Caco-2 (cell line): Measurements from ENCODE around the gene AKT3. TPM values are rescaled to one million over a fixed set of nuclear protein-coding genes. Genes with fewer than 3 reads are reported as not detected.

Experiments
- BruUV-seq: library from RNA; stranded (reverse); fragments of 400-500 nt; replicated peaks from 2 replicates; lab custom pipeline; 2021; lab: Mats Ljungman, UMichigan
- CTCF ChIA-PET: fragments of 300-600 bp; sonication (Branson Sonifier 250); formaldehyde crosslinking; loops from one replicate; lab custom pipeline; 2022; ENCODE audit warnings: antibody characterized with exemption; lab: Charles Lee
- POLR2A ChIA-PET: fragments of 300-600 bp; sonication (Branson Sonifier 250); formaldehyde crosslinking; loops from one replicate; lab custom pipeline; 2022; ENCODE audit warnings: antibody characterized with exemption; lab: Charles Lee
- DNase-seq, 2 experiments: peaks; one replicate each; pipeline versions ENCODE4 v3.0.0 to v3.0.0-alpha.2; 2020 to 2022
- H3K27me3 ChIP-seq: replicated peaks from 2 replicates; pipeline ENCODE4 v1.6.0; 2011; ENCODE audit warnings: low read length; ENCODE audit not compliant: control insufficient read depth, insufficient read depth
- H3K36me3 ChIP-seq: 2 replicates; pipeline ENCODE4 v1.5.1; 2011; ENCODE audit warnings: low read length; ENCODE audit not compliant: control insufficient read depth, insufficient read depth
- H3K4me1 ChIP-seq: fragments of 250-450 bp; sonication (Bioruptor Pico); 2 replicates; pipeline ENCODE4 v1.5.1; 2020; ENCODE audit warnings: mild to moderate bottlenecking
- H3K4me3 ChIP-seq: 2 replicates; pipeline ENCODE4 v1.5.1; 2011; ENCODE audit warnings: low read depth, mild to moderate bottlenecking, control low read depth, low read length
- H3K9me3 ChIP-seq: fragments of 250-450 bp; sonication (Bioruptor Pico); 2 replicates; pipeline ENCODE4 v1.5.1; 2020; ENCODE audit warnings: mild to moderate bottlenecking, moderate library complexity
- H3K27ac Mint-ChIP-seq: one replicate; pipeline ENCODE4 v1.8.0; 2022; ENCODE audit warnings: mixed read lengths; ENCODE audit not compliant: unreplicated experiment
- H3K27me3 Mint-ChIP-seq: one replicate; pipeline ENCODE4 v1.8.0; 2022; ENCODE audit warnings: mixed read lengths; ENCODE audit not compliant: insufficient read depth, unreplicated experiment
- H3K36me3 Mint-ChIP-seq: one replicate; pipeline ENCODE4 v1.8.0; 2022; ENCODE audit warnings: mild to moderate bottlenecking, mixed read lengths; ENCODE audit not compliant: insufficient read depth, unreplicated experiment
- H3K4me1 Mint-ChIP-seq: one replicate; pipeline ENCODE4 v1.8.0; 2022; ENCODE audit warnings: low read depth, mixed read lengths; ENCODE audit not compliant: unreplicated experiment
- H3K4me3 Mint-ChIP-seq: one replicate; pipeline ENCODE4 v1.8.0; 2022; ENCODE audit warnings: mild to moderate bottlenecking, moderate library complexity, mixed read lengths; ENCODE audit not compliant: unreplicated experiment
- H3K9me3 Mint-ChIP-seq: one replicate; pipeline ENCODE4 v1.8.0; 2022; ENCODE audit warnings: mixed read lengths; ENCODE audit not compliant: unreplicated experiment
- intact Hi-C: fragments of 100-400 bp; cut with micrococcal nuclease; formaldehyde crosslinking; loops from one replicate; pipeline ENCODE4 v1.10.0; 2022; ENCODE audit not compliant: unreplicated experiment
- total RNA-seq: library from RNA; stranded (reverse); gene quantifications from 2 replicates; pipeline ENCODE4 v1.2.3, GENCODE V29; 2022
- TF ChIP-seq, protein P1 (sequence below), 2 experiments: fragments of 200-600 bp in 1 of 2; IDR thresholded peaks; 1 replicate in 1 of 2; 2 replicates in 1 of 2; pipeline versions ENCODE4 v1.5.1 to v1.8.0; 2011 to 2022; ENCODE audit warnings: antibody characterized with exemption in 1 of 2, control low read depth in 1 of 2, inconsistent platforms in 1 of 2, low read depth in 1 of 2, low read length in 1 of 2, mild to moderate bottlenecking in 1 of 2, moderate library complexity in 1 of 2; ENCODE audit not compliant: insufficient read depth in 1 of 2, severe bottlenecking in 1 of 2, unreplicated experiment in 1 of 2

The AKT3 gene
- total RNA-seq, 1 experiment from 2014 or later, result 3.7 TPM

DNA sequence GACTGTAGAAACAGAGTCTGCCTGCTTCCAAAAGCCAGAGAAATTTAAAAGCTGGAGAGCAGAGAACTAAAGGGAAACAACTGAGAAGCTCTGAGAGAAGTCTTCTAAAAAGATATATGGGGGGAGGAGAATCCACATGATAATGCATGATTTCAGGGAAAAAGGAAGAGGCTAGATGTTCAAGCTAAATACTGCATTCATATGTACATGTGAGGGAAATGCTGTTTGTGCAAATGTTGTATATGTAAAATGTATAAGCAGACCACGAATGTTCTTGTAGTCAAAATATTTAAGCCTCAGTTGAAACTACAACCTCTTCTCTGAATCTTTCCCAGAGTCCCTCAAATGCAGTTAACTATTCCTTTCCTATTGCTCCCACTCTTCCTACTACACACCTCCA lies 79.2 kb downstream of the AKT3 start:
- ChIA-PET CTCF (no interaction called here), POLR2A (no interaction called here)
- no peaks in the 10 kb centered on the region for H3K4me1 ChIP-seq
- no peak overlapping the region for H3K4me3 Mint-ChIP-seq
- H3K36me3 ChIP-seq, result no peaks in the 10 kb centered on the region
- no peaks in the 10 kb centered on the region for H3K9me3 ChIP-seq
- peaks cover 7% of the 10 kb centered on the region for H3K27me3 Mint-ChIP-seq
- no peaks in the 10 kb centered on the region for H3K4me1 Mint-ChIP-seq
- H3K27me3 ChIP-seq, result no peaks in the 10 kb centered on the region
- H3K27ac Mint-ChIP-seq, result no peak overlapping the region
- no peak for DNase-seq
- no peaks in the 10 kb centered on the region for H3K9me3 Mint-ChIP-seq
- TF ChIP-seq, protein P1, sequence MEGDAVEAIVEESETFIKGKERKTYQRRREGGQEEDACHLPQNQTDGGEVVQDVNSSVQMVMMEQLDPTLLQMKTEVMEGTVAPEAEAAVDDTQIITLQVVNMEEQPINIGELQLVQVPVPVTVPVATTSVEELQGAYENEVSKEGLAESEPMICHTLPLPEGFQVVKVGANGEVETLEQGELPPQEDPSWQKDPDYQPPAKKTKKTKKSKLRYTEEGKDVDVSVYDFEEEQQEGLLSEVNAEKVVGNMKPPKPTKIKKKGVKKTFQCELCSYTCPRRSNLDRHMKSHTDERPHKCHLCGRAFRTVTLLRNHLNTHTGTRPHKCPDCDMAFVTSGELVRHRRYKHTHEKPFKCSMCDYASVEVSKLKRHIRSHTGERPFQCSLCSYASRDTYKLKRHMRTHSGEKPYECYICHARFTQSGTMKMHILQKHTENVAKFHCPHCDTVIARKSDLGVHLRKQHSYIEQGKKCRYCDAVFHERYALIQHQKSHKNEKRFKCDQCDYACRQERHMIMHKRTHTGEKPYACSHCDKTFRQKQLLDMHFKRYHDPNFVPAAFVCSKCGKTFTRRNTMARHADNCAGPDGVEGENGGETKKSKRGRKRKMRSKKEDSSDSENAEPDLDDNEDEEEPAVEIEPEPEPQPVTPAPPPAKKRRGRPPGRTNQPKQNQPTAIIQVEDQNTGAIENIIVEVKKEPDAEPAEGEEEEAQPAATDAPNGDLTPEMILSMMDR (IDR thresholded peaks at IDR 0.05; ENCODE audit: insufficient read depth in 1 of 2, low read depth in 1 of 2, low read length in 1 of 2, severe bottlenecking in 1 of 2, unreplicated experiment in 1 of 2), result no peak
- intact Hi-C loops, result no loop called here
- BruUV-seq, result no TSS peak
- H3K36me3 Mint-ChIP-seq, result no peaks in the 10 kb centered on the region
- H3K4me3 ChIP-seq, result no peak overlapping the region

DNA sequence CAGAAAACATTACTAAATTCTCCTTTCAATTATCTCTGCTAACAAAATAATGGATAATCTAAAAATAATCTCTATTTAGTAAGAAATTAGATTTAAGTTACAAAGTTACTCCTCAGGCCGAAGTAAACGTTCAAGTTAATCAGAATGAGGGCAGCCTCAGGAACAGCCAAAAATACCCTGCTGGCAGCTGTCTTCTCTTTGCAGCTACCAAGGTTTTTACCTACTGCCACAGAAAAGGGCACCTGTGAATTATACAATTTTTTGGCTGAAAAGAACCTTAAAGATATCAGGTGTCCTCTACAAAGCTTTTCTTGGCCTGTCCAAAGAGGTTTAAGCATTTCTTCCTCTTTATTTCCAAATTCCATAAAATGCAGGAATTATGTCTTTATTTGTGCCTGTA lies 84.4 kb downstream of the AKT3 start:
- H3K9me3 ChIP-seq, result no peaks in the 10 kb centered on the region
- H3K36me3 ChIP-seq, result no peaks in the 10 kb centered on the region
- DNase-seq, result no peak
- H3K4me3 Mint-ChIP-seq, result no peak overlapping the region
- H3K4me1 Mint-ChIP-seq, result no peaks in the 10 kb centered on the region
- no peaks in the 10 kb centered on the region for H3K36me3 Mint-ChIP-seq
- BruUV-seq, result no TSS peak
- no peak overlapping the region for H3K4me3 ChIP-seq
- no peaks in the 10 kb centered on the region for H3K4me1 ChIP-seq
- TF ChIP-seq, protein P1 (IDR thresholded peaks at IDR 0.05; ENCODE audit: insufficient read depth in 1 of 2, low read depth in 1 of 2, low read length in 1 of 2, severe bottlenecking in 1 of 2, unreplicated experiment in 1 of 2), result no peak
- intact Hi-C loops, result no loop called here
- no peaks in the 10 kb centered on the region for H3K27me3 ChIP-seq
- peaks cover 10% of the 10 kb centered on the region for H3K27me3 Mint-ChIP-seq
- CTCF ChIA-PET, result no interaction called here
- no peaks in the 10 kb centered on the region for H3K9me3 Mint-ChIP-seq
- H3K27ac Mint-ChIP-seq, result no peak overlapping the region
- POLR2A ChIA-PET, result no interaction called here

DNA sequence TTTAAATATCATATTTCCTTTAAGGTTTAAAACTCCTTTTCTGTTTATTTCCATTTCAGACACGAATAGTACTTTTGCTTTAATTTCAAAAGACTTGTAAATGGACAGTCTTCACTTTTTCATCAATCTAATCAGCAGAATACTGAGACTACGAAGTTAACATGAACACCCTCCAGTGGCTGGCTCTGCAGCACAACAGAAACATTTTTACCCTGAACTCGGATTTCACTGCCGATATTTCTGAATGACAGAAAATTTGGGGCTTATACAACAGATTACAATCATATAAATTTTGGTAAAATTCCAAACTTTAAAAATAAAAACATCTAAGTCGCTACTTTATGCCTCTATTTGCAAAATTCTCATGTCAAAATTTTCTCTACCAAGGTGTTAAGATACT lies 86.2 kb downstream of the AKT3 start:
- POLR2A ChIA-PET, result no interaction called here
- no peaks in the 10 kb centered on the region for H3K9me3 Mint-ChIP-seq
- CTCF ChIA-PET, result no interaction called here
- TF ChIP-seq, protein P1 (IDR thresholded peaks at IDR 0.05; ENCODE audit: insufficient read depth in 1 of 2, low read depth in 1 of 2, low read length in 1 of 2, severe bottlenecking in 1 of 2, unreplicated experiment in 1 of 2), result no peak
- no peak overlapping the region for H3K27ac Mint-ChIP-seq
- Histone ChIP-seq H3K4me3 (no peak overlapping the region), H3K4me1 (no peaks in the 10 kb centered on the region), H3K27me3 (no peaks in the 10 kb centered on the region), H3K36me3 (no peaks in the 10 kb centered on the region), H3K9me3 (no peaks in the 10 kb centered on the region)
- intact Hi-C loops, result no loop called here
- no peaks in the 10 kb centered on the region for H3K4me1 Mint-ChIP-seq
- H3K36me3 Mint-ChIP-seq, result no peaks in the 10 kb centered on the region
- peaks cover 7% of the 10 kb centered on the region for H3K27me3 Mint-ChIP-seq
- no TSS peak for BruUV-seq
- no peak for DNase-seq
- no peak overlapping the region for H3K4me3 Mint-ChIP-seq
